HG02884 (cell line): Measurements from ENCODE around the gene GJA8.
A peak's percentile ranks its signal among the peaks of the same experiment; 100 is the strongest.
"Not testable (repeated sequence)": the region's sequence is repeated elsewhere in the genome, so short reads cannot be mapped to it uniquely, and the experiment has no call there.

Experiments
- ATAC-seq: cut with Tn5 transposase; IDR thresholded peaks from one replicate; pipeline ENCODE4 v1.9.1; 2021; ENCODE audit warnings: mild to moderate bottlenecking, moderate library complexity; ENCODE audit not compliant: unreplicated experiment

Gene GJA8

DNA sequence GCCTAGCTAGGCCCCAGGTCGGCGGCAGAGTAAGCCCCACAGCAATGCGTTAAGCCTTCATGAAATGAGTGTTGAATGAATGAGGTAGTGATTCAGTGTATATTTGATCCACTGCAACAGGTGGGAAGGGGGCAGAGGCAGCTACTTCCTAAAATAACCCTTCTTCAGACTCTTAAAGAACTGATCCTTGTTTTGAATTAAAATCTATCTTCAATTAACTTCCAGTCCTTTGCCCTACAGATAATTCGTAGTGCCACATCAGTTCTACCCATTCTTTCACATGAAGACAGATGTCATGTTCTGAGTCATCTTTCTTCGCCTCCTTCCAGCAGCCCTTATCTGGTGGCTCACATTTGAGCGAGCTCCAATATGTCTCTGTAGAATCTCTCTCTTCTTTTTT, 24.6 kb downstream of the GJA8 start:
- not testable (repeated sequence) for ATAC-seq

DNA sequence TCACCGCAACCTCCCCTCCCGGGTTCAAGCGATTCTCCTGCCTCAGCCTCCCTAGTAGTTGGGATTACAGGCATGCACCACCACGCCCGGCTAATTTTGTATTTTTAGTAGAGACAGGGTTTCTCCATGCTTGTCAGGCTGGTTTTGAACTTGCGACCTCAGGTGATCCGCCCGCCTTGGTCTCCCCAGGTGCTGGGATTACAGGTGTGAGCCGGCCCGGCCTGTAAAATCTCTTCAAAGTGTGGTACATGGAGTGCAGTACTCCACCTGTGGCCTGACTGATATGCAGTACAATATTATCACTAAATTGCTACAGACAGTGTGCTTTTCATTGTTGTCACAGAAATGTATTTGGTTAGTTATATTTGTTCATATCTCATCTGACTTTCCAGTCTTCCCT, 25.1 kb downstream of the GJA8 start:
- not testable (repeated sequence) for ATAC-seq

DNA sequence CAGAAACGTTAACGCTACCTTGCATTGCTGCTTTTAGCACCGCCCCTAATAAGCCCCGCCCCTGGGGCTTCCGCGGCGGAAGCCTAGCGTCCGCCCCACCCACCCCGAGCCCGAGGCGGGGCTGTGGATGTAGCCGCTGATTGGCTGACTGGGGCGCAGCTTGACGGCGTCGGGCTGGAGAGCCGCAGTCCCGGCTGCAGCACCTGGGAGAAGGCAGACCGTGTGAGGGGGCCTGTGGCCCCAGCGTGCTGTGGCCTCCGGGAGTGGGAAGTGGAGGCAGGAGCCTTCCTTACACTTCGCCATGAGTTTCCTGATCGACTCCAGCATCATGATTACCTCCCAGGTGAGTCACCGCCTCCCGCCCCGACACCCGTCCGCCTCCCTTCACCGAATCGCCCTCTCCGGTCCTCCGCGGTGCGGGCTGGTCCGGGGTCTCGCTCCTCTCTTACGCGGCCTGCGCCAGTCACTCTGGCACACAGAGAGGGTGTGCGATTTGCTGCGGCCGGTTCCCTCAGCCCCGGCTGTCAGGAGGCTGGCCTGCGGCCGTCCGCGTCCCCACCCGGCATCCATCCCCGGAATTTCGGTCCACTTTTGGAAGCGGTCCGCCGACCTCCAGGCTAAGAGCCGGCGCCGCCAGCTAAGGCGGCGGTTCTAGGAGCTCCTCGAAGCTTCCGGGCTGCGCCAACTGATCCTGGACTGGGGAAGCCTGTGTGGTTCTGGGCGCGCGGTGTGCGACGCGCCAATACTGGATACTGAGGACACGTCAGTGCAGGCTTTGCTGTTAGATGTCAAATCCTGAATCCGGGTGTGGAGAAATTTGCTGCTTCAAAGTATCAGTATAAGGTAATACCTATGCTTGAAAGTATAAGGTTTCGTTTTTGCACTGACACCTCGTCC, 25.9 kb downstream of the GJA8 start, which contains the start of gene GPR89B:
GPR89B (plus strand) TSS at position 185 of the 897 bp plus-strand sequence; CDS start at position 302, 117 bp downstream.
- peak; percentile 84 for ATAC-seq

DNA sequence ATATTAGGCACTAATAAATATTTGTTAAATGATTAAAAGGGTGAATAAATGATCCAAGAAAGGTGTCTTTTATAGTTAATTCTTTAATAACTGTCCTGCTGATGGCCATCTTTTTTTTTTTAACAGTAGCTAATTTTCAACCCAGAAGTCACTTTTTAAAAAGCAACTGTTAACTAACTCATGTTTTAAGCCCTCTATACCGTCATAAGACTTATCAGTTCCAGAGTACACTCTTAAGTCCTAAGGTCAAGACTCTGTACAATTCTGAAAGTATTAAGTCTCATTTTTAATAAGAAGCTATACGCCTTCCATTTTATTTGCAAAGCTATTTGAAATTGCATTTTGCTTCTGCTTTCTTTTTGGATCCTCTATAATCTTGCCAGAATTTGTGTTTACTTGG, 28.5 kb downstream of the GJA8 start:
- not testable (repeated sequence) for ATAC-seq

DNA sequence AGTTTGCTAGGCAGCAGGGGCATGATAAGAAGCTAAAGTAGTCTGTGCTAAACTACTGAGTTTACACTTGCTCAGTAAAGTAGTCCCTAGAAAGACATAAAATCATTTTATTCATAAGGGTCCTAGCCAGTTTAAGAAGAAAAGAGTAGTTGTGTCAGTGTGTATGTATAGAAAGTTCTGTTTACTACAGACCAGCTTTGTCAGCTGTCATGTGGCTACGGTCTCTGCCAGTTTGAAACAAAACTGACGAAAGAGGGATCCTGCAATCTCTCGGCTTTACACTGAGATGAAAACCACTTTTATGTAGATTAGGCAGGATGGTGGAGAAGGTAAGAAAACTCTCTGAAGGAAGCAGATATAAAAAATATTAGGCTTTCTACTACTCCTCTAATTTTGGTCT, 32.7 kb downstream of the GJA8 start:
- not testable (repeated sequence) for ATAC-seq

DNA sequence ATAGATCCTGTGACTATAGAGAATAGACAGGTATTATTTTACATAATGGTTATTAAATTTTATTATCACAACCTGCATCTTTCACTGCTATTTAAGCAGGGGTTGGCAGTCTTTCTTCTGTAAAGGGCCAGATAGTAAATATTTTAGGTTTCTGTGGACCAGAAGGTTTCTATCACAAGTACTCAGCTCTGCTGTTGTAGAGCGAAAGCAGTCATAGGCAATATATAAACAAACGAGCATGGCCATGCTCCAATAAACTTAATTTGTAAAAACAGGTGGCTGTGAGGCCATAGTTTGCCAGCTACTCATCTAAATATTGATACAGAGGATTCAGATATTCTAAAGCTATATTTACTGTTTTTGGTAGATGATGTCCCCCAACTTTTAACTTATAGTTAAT, 37.9 kb downstream of the GJA8 start:
- not testable (repeated sequence) for ATAC-seq

DNA sequence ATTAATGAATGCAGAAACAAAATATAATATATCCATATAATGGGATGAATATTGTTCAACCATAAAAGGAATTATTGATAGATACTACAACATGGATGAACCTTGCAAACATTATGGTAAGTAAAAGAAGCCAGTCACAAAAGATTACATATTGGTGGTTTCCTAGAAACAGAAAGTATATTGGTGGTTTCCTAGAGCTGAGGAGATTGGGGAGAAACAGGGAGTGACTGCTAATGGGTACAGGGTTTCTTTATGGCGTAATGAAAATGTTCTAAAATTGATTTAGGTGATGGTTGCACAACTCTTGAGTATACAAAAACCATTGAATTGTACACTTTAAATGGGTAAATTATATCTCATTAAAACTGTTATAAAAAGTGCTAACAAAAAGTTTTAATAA, 40.0 kb downstream of the GJA8 start:
- not testable (repeated sequence) for ATAC-seq

DNA sequence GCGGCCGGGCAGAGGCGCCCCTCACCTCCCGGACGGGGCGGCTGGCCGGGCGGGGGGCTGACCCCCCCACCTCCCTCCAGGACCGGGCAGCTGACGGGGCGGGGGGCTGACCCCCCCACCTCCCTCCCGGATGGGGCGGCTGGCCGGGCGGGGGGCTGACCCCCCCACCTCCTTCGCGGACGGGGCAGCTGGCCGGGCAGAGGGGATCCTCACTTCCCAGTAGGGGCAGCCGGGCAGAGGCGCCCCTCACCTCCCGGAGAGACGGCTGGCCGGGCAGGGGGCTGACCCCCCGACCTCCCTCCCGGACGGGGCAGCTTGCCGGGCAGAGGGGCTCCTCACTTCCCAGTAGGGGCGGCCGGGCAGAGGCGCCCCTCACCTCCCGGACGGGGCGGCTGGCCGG, 46.9 kb downstream of the GJA8 start:
- ATAC-seq = not testable (repeated sequence)
